HepG2 (cell line): Measurements from ENCODE around the gene EVA1A. TPM values are rescaled to one million over a fixed set of nuclear protein-coding genes. Genes with fewer than 3 reads are reported as not detected.

Experiments
- AGO2 ChIP-seq: fragments of 200-400 bp; formaldehyde crosslinking; optimal IDR thresholded peaks from 2 replicates; pipeline ENCODE3; 2017; ENCODE audit warnings: mild to moderate bottlenecking, low read depth, low read length, moderate library complexity
- ARID4A ChIP-seq: sonication (generic); formaldehyde crosslinking; IDR thresholded peaks from 2 replicates; pipeline ENCODE4 v1.5.0; 2020; ENCODE audit warnings: mild to moderate bottlenecking, missing genetic modification reagents, borderline replicate concordance
- EZH2 ChIP-seq: conservative IDR thresholded peaks from 2 replicates; pipeline ENCODE4 v1.6.1; 2012; ENCODE audit warnings: mild to moderate bottlenecking, low read depth, low read length, moderate library complexity
- JUN ChIP-seq: sonication (generic); formaldehyde crosslinking; IDR thresholded peaks from 2 replicates; pipeline ENCODE4 v1.4.0; 2020; ENCODE audit warnings: mild to moderate bottlenecking, missing genetic modification reagents
- LBX2 ChIP-seq: sonication (generic); formaldehyde crosslinking; IDR thresholded peaks from 2 replicates; pipeline ENCODE4 v1.5.0; 2020; ENCODE audit warnings: missing genetic modification reagents, mild to moderate bottlenecking, borderline replicate concordance
- MXD1 ChIP-seq: sonication (generic); formaldehyde crosslinking; IDR thresholded peaks from 2 replicates; pipeline ENCODE4 v1.4.0; 2020; ENCODE audit warnings: mild to moderate bottlenecking, missing genetic modification reagents
- NFKB2 ChIP-seq: sonication (generic); formaldehyde crosslinking; IDR thresholded peaks from 2 replicates; pipeline ENCODE4 v1.4.0; 2020; ENCODE audit warnings: missing genetic modification reagents, borderline replicate concordance
- POLR2G ChIP-seq: fragments of 200-400 bp; formaldehyde crosslinking; IDR thresholded peaks from 2 replicates; pipeline ENCODE4 v1.6.1; 2018; ENCODE audit warnings: mild to moderate bottlenecking, low read depth, low read length, moderate library complexity
- RBFOX2 ChIP-seq: fragments of 200-400 bp; formaldehyde crosslinking; IDR thresholded peaks from 2 replicates; pipeline ENCODE4 v1.6.1; 2017; ENCODE audit warnings: low read depth, mild to moderate bottlenecking, low read length
- RFX5 ChIP-seq: IDR thresholded peaks from 2 replicates; pipeline ENCODE4 v1.6.1; 2011; ENCODE audit warnings: low read depth, low read length, improper control_type of control experiment
- SNAPC2 ChIP-seq: sonication (generic); formaldehyde crosslinking; IDR thresholded peaks from 2 replicates; pipeline ENCODE4 v1.8.1; 2022; ENCODE audit warnings: mild to moderate bottlenecking, missing genetic modification reagents
- SOX13 ChIP-seq, 3 experiments: fragments of 450-650 bp in 1 of 3; sonication (generic) in 1 of 3; formaldehyde crosslinking in 1 of 3; IDR thresholded peaks in 2 of 3; conservative IDR thresholded peaks in 1 of 3; 2 replicates each; pipeline versions ENCODE4 v1.5.0 to v1.6.1; 2016 to 2020; ENCODE audit warnings: antibody characterized with exemption in 1 of 3, mild to moderate bottlenecking in 1 of 3, missing compliant biosample characterization in 1 of 3, missing genetic modification reagents in 1 of 3, moderate library complexity in 1 of 3
- TBX3 ChIP-seq: fragments of 450-650 bp; IDR thresholded peaks from 2 replicates; pipeline ENCODE4 v1.6.1; 2017; ENCODE audit warnings: antibody characterized with exemption, mild to moderate bottlenecking, inconsistent platforms, borderline replicate concordance
- TRIM24 ChIP-seq: sonication (generic); formaldehyde crosslinking; IDR thresholded peaks from 2 replicates; pipeline ENCODE4 v1.8.0; 2022; ENCODE audit warnings: mild to moderate bottlenecking, missing genetic modification reagents
- UBTF ChIP-seq: sonication (generic); formaldehyde crosslinking; IDR thresholded peaks from 2 replicates; pipeline ENCODE4 v1.4.0; 2020; ENCODE audit warnings: mild to moderate bottlenecking, missing genetic modification reagents
- XRCC5 ChIP-seq: fragments of 200-400 bp; formaldehyde crosslinking; optimal IDR thresholded peaks from 2 replicates; pipeline ENCODE3; 2017; ENCODE audit warnings: mild to moderate bottlenecking, low read length
- ZNF160 ChIP-seq: sonication (generic); formaldehyde crosslinking; IDR thresholded peaks from 2 replicates; pipeline ENCODE4 v1.8.0; 2022; ENCODE audit warnings: mild to moderate bottlenecking, inconsistent platforms, missing genetic modification reagents
- ZNF24 ChIP-seq: fragments of 450-650 bp; IDR thresholded peaks from 2 replicates; pipeline ENCODE4 v1.6.1; 2017; ENCODE audit warnings: antibody characterized with exemption, mild to moderate bottlenecking
- ZNF292 ChIP-seq: sonication (generic); formaldehyde crosslinking; IDR thresholded peaks from 2 replicates; pipeline ENCODE4 v1.8.1; 2022; ENCODE audit warnings: mild to moderate bottlenecking, low read depth, missing genetic modification reagents, borderline replicate concordance
- ZNF30 ChIP-seq: sonication (generic); formaldehyde crosslinking; IDR thresholded peaks from 2 replicates; pipeline ENCODE4 v1.5.0; 2020; ENCODE audit warnings: mild to moderate bottlenecking, missing genetic modification reagents
- ZNF784 ChIP-seq: sonication (generic); formaldehyde crosslinking; IDR thresholded peaks from 2 replicates; pipeline ENCODE4 v1.5.1; 2020; ENCODE audit warnings: missing genetic modification reagents, mild to moderate bottlenecking, borderline replicate concordance
- polyA plus RNA-seq, 8 experiments: library from polyadenylated mRNA; depleted of rRNA in 3 of 8; stranded (reverse) in 7 of 8; unstranded in 1 of 8; fragments of >200 nt; fragmentation: Illumina TruSeq in 4 of 8; extraction: Trizol in 4 of 8; gene quantifications; 2 replicates each; pipeline versions ENCODE4 v1.2.1 to v1.2.3, GENCODE V29; 2011 to 2016; ENCODE audit warnings: low read depth in 4 of 8, missing spikeins in 1 of 8, mixed read lengths in 1 of 8; ENCODE audit not compliant: insufficient read depth in 1 of 8
- total RNA-seq, 5 experiments: library from RNA; depleted of rRNA; stranded (reverse); fragments of >200 nt; fragmentation: Illumina TruSeq; extraction: Trizol; gene quantifications; 2 replicates each; pipeline ENCODE4 v1.2.3, GENCODE V29; 2016; ENCODE audit warnings: low read depth in 1 of 5

Gene EVA1A
- total and polyA plus RNA-seq, 2 of the 13 experiments (the other 11 are each of a cell fraction or from before 2014, with no cell fraction given): 57.5 to 57.8 TPM

- TF ChIP-seq SNAPC2 (no peak), ZNF24 (no peak), POLR2G (0 out of 2 replicates have a peak, but pooled peaks have one; percentile 3), EZH2 (no peak), RFX5 (no peak), TBX3 (no peak), NFKB2 (CRISPR knock-in tag) (no peak), JUN (CRISPR knock-in tag) (no peak), RBFOX2 (0 out of 2 replicates have a peak, but pooled peaks have one; percentile 53), ZNF160 (CRISPR knock-in tag) (no peak), ARID4A (0 out of 2 replicates have a peak, but pooled peaks have one; percentile 8), AGO2 (peak; percentile 20), TRIM24 (no peak), ZNF292 (CRISPR knock-in tag) (no peak), SOX13 (IDR thresholded peaks at IDR 0.05) (no peak), SOX13 (CRISPR knock-in tag; conservative IDR thresholded peaks at IDR 0.05 in 1 of 2, IDR thresholded peaks at IDR 0.05 in 1 of 2) (no peak), ZNF30 (CRISPR knock-in tag) (no peak), UBTF (CRISPR knock-in tag) (no peak), ZNF784 (CRISPR knock-in tag) (no peak), MXD1 (CRISPR knock-in tag) (no peak), LBX2 (no peak), XRCC5 (no peak)
Observed at GRCh38 chr2:75541430-75541829, 19.3 kb downstream of the EVA1A start (continued).
